H9 (cell line): ENCODE results near the gene RTP1. TPM values are rescaled to one million over a fixed set of nuclear protein-coding genes. Genes with fewer than 3 reads are reported as not detected.

Source experiments
- DNase-seq: peaks from one replicate; pipeline ENCODE4 v3.0.0-alpha.2; 2017
- H2AFZ ChIP-seq: one replicate; pipeline ENCODE4 v1.6.1; 2013; ENCODE audit warnings: mild to moderate bottlenecking, low read length, control low read depth, moderate library complexity
- H2AK5ac ChIP-seq: 2 replicates; pipeline ENCODE4 v1.6.1; 2013; ENCODE audit warnings: low read length, control low read depth, mixed read lengths; ENCODE audit not compliant: insufficient read length
- H2BK120ac ChIP-seq: one replicate; pipeline ENCODE4 v1.6.1; 2013; ENCODE audit warnings: low read depth, mild to moderate bottlenecking, low read length, control low read depth, inconsistent platforms; ENCODE audit not compliant: poor library complexity, severe bottlenecking
- H2BK12ac ChIP-seq: 2 replicates; pipeline ENCODE4 v1.6.1; 2013; ENCODE audit warnings: low read length, control low read depth, mixed read lengths, low read depth; ENCODE audit not compliant: insufficient read length
- H2BK15ac ChIP-seq: 2 replicates; pipeline ENCODE4 v1.6.1; 2013; ENCODE audit warnings: low read depth, low read length, control low read depth
- H2BK20ac ChIP-seq: one replicate; pipeline ENCODE4 v1.6.1; 2013; ENCODE audit warnings: low read depth, mild to moderate bottlenecking, low read length, control low read depth, inconsistent platforms; ENCODE audit not compliant: poor library complexity, severe bottlenecking
- H2BK5ac ChIP-seq: 2 replicates; pipeline ENCODE4 v1.6.1; 2013; ENCODE audit warnings: low read length, control low read depth, mixed read lengths; ENCODE audit not compliant: insufficient read length
- H3K14ac ChIP-seq: 2 replicates; pipeline ENCODE4 v1.6.1; 2013; ENCODE audit warnings: low read length, control low read depth; ENCODE audit not compliant: insufficient read depth
- H3K18ac ChIP-seq: 2 replicates; pipeline ENCODE4 v1.6.1; 2013; ENCODE audit warnings: low read depth, mild to moderate bottlenecking, mixed read lengths, low read length, control low read depth; ENCODE audit not compliant: insufficient read length
- H3K23ac ChIP-seq: 2 replicates; pipeline ENCODE4 v1.6.1; 2013; ENCODE audit warnings: low read length, control low read depth, mixed read lengths, low read depth; ENCODE audit not compliant: insufficient read length
- H3K23me2 ChIP-seq: 2 replicates; pipeline ENCODE4 v1.6.1; 2013; ENCODE audit warnings: low read depth, mild to moderate bottlenecking, mixed read lengths, low read length, control low read depth; ENCODE audit not compliant: insufficient read length, poor library complexity, severe bottlenecking
- H3K27ac ChIP-seq: 2 replicates; pipeline ENCODE4 v1.5.1; 2013; ENCODE audit warnings: low read length, control low read depth, mixed read lengths, low read depth; ENCODE audit not compliant: insufficient read length
- H3K27me3 ChIP-seq: 2 replicates; pipeline ENCODE4 v1.6.1; 2013; ENCODE audit warnings: low read length, control low read depth, inconsistent platforms; ENCODE audit not compliant: insufficient read depth
- H3K4ac ChIP-seq: 2 replicates; pipeline ENCODE4 v1.6.1; 2013; ENCODE audit warnings: low read depth, mild to moderate bottlenecking, control low read depth, inconsistent platforms, low read length, moderate library complexity
- H3K4me1 ChIP-seq: 2 replicates; pipeline ENCODE4 v1.6.1; 2013; ENCODE audit warnings: low read length, control low read depth, inconsistent platforms; ENCODE audit not compliant: insufficient read depth
- H3K4me2 ChIP-seq: 2 replicates; pipeline ENCODE4 v1.6.1; 2013; ENCODE audit warnings: low read length, control low read depth, mixed read lengths; ENCODE audit not compliant: insufficient read length, insufficient read depth
- H3K56ac ChIP-seq: 2 replicates; pipeline ENCODE4 v1.6.1; 2013; ENCODE audit warnings: low read depth, mild to moderate bottlenecking, mixed read lengths, low read length, control low read depth; ENCODE audit not compliant: insufficient read length
- H3K79me1 ChIP-seq: 2 replicates; pipeline ENCODE4 v1.6.1; 2013; ENCODE audit warnings: low read depth, mild to moderate bottlenecking, moderate library complexity, low read length, control low read depth, inconsistent platforms; ENCODE audit not compliant: insufficient read depth, poor library complexity, severe bottlenecking
- H3K79me2 ChIP-seq: 2 replicates; pipeline ENCODE4 v1.6.1; 2013; ENCODE audit warnings: low read length, control low read depth, inconsistent platforms; ENCODE audit not compliant: insufficient read depth
- H3K9ac ChIP-seq: 2 replicates; pipeline ENCODE4 v1.6.1; 2013; ENCODE audit warnings: low read length, control low read depth, mixed read lengths; ENCODE audit not compliant: insufficient read length; ENCODE audit errors: extremely low read depth
- H3K9me3 ChIP-seq: one replicate; pipeline ENCODE4 v1.6.1; 2013; ENCODE audit warnings: low read depth, low read length, inconsistent platforms; ENCODE audit not compliant: control insufficient read depth
- H3T11ph ChIP-seq: one replicate; pipeline ENCODE4 v1.6.1; 2013; ENCODE audit warnings: mild to moderate bottlenecking, low read length, control low read depth, inconsistent platforms
- H4K20me1 ChIP-seq: one replicate; pipeline ENCODE4 v1.6.1; 2013; ENCODE audit not compliant: control insufficient read depth, insufficient read length, insufficient read depth
- H4K5ac ChIP-seq: 2 replicates; pipeline ENCODE4 v1.6.1; 2013; ENCODE audit warnings: low read depth, mild to moderate bottlenecking, mixed read lengths, low read length, control low read depth; ENCODE audit not compliant: insufficient read length
- H4K8ac ChIP-seq: replicated peaks from 2 replicates; pipeline ENCODE4 v1.6.1; 2013; ENCODE audit warnings: low read length, control low read depth, mixed read lengths, low read depth; ENCODE audit not compliant: insufficient read length
- H4K91ac ChIP-seq: 2 replicates; pipeline ENCODE4 v1.6.1; 2013; ENCODE audit warnings: low read depth, mild to moderate bottlenecking, moderate library complexity, mixed read lengths, low read length, control low read depth; ENCODE audit not compliant: insufficient read length
- H3K27ac Mint-ChIP-seq, 3 experiments: 2 replicates in 2 of 3; 3 replicates in 1 of 3; pipeline ENCODE4 v1.8.0; 2020 to 2021; ENCODE audit warnings: mixed read lengths in 3 of 3, mild to moderate bottlenecking in 1 of 3, moderate library complexity in 1 of 3
- H3K27me3 Mint-ChIP-seq: 2 replicates; pipeline ENCODE4 v1.8.0; 2021; ENCODE audit warnings: low read depth, mild to moderate bottlenecking, moderate library complexity, mixed read lengths
- H3K36me3 Mint-ChIP-seq, 3 experiments: 2 replicates in 2 of 3; 3 replicates in 1 of 3; pipeline ENCODE4 v1.8.0; 2020 to 2021; ENCODE audit warnings: low read depth in 3 of 3, mixed read lengths in 3 of 3; ENCODE audit not compliant: insufficient read depth in 1 of 3
- H3K4me1 Mint-ChIP-seq, 2 experiments: 2 replicates each; pipeline ENCODE4 v1.8.0; 2020; ENCODE audit warnings: mixed read lengths in 2 of 2
- H3K4me3 Mint-ChIP-seq, 2 experiments: 2 replicates in 1 of 2; 3 replicates in 1 of 2; pipeline ENCODE4 v1.8.0; 2020 to 2021; ENCODE audit warnings: mild to moderate bottlenecking in 2 of 2, mixed read lengths in 2 of 2, moderate library complexity in 1 of 2
- H3K9me3 Mint-ChIP-seq, 2 experiments: 2 replicates in 1 of 2; 3 replicates in 1 of 2; pipeline ENCODE4 v1.8.0; 2020; ENCODE audit warnings: mild to moderate bottlenecking in 2 of 2, mixed read lengths in 2 of 2, moderate library complexity in 1 of 2
- CTCF ChIP-seq: fragments of 200-600 bp; sonication (generic); conservative IDR thresholded peaks from 3 replicates; pipeline ENCODE4 v1.8.0; 2021; ENCODE audit warnings: antibody characterized with exemption, mild to moderate bottlenecking
- WGBS: extraction: QIAGEN DNeasy Blood & Tissue Kit; methylation state at CpG from one replicate; pipeline ENCODE4 v1.1.7; 2013; ENCODE audit warnings: missing lambda C conversion rate, low lambda C conversion rate, mixed read lengths; ENCODE audit not compliant: insufficient read length; ENCODE audit errors: extremely low coverage; 5-methylcytosine and 5-hydroxymethylcytosine counted together
- total RNA-seq: library from RNA; stranded (reverse); gene quantifications from 2 replicates; pipeline ENCODE4 v1.2.1, GENCODE V29; 2021

The RTP1 gene
- total RNA-seq, 1 experiment from 2014 or later, result 6.6 TPM

DNA sequence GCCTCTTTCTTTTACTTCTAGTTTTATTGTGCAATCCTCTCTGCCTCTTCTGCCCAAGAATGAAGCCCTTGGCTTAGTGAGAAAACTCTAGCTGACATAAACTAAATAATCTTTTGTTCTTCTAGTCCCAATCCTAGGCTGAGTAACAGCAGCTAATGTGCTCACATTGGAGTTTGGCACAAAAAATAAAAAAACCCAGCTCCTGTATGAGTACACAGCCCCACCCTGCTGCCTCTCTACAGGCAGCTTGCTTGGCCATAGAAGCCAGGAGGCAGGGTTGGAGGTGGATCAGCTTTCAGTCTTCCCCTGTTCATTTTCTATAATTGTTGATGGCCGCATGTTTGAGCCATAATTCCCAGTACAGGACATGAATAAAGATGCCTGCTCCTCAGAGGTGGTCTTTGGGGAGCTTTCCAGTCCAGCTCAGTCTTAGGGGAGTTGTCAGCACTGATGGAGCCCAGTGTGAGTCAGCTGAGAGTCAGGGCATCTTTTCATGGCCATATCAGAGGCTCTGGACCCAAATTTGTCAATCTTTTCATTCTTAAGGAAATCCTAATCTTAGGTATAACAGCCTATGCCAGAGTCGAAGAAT lies 46.7 kb downstream of the RTP1 start:
- Histone ChIP-seq H3K79me2 (no peaks in the 10 kb centered on the region), H2BK12ac (no peak overlapping the region), H3T11ph (no peak overlapping the region), H3K4me2 (no peak overlapping the region), H3K18ac (no peak overlapping the region), H4K5ac (no peak overlapping the region), H4K8ac (no peak overlapping the region), H3K27me3 (no peaks in the 10 kb centered on the region), H3K27ac (no peak overlapping the region), H4K20me1 (no peaks in the 10 kb centered on the region), H2AK5ac (no peak overlapping the region), H3K9ac (no peak overlapping the region), H2BK20ac (no peak overlapping the region), H4K91ac (no peak overlapping the region), H3K14ac (no peak overlapping the region), H3K4ac (no peak overlapping the region), H2AFZ (no peak overlapping the region), H3K4me1 (no peaks in the 10 kb centered on the region), H2BK5ac (no peak overlapping the region), H3K79me1 (no peaks in the 10 kb centered on the region), H3K23me2 (no peaks in the 10 kb centered on the region), H2BK15ac (no peak overlapping the region), H3K9me3 (no peaks in the 10 kb centered on the region), H2BK120ac (no peak overlapping the region), H3K23ac (no peak overlapping the region), H3K56ac (no peak overlapping the region)
- Mint-ChIP-seq H3K9me3 (no peaks in the 10 kb centered on the region; a peak in 1 of 5 replicates), H3K4me3 (no peak overlapping the region), H3K27ac (no peak overlapping the region), H3K27me3 (no peaks in the 10 kb centered on the region; the same call in 1 of the 2 replicates), H3K36me3 (peaks cover 0 to 4% (median 3%) of the 10 kb centered on the region in 3 experiments; a peak in 4 of 7 replicates), H3K4me1 (peaks cover 7 to 13% of the 10 kb centered on the region in 2 experiments)
- WGBS, result no CpG with 5 or more reads among the region's 2 CpGs
- no peak for TF ChIP-seq CTCF
- DNase-seq, result no peak
